ENCODE measurements around the gene NLE1.

NLE1 gene

GRCh38 chr17:35079547-35080423 is 62.3 kb downstream of the NLE1 start:
- Histone ChIP-seq H3K36me3 (ENCODE audit: insufficient read depth, low read depth, low read length) (no peaks in the 10 kb centered on the region), H3K4me1 (ENCODE audit: insufficient read depth, low read length) (peaks cover 31% of the 10 kb centered on the region)

More at GRCh38 chr17:35079547-35080423, 62.3 kb downstream of the NLE1 start:
- H3K9me3 ChIP-seq (ENCODE audit: insufficient read depth, low read depth, low read length), result no peaks in the 10 kb centered on the region
- H3K4me3 ChIP-seq (ENCODE audit: low read length), result no peak overlapping the region
- H3K27ac ChIP-seq (ENCODE audit: low read length), result no peak overlapping the region
- H3K9ac ChIP-seq (ENCODE audit: low read depth, low read length), result no peak overlapping the region
- no peaks in the 10 kb centered on the region for H3K27me3 ChIP-seq (ENCODE audit: insufficient read depth, low read length)

Data from iPS-20b (cell line).